Panc1 (cell line): ENCODE measurements around the gene PTPA. TPM values are rescaled to one million over a fixed set of nuclear protein-coding genes. Genes with fewer than 3 reads are reported as not detected.
"Not testable (repeated sequence)": the region's sequence is repeated elsewhere in the genome, so short reads cannot be mapped to it uniquely, and the experiment has no call there.

Experiments used
- ATAC-seq: fragments of 200-7000 bp; cut with Tn5 transposase; 2 replicates; pipeline ENCODE4 v1.9.1; 2020; ENCODE audit warnings: mild to moderate bottlenecking, moderate library complexity
- BruUV-seq: library from RNA; stranded (reverse); fragments of 400-500 nt; replicated peaks from 2 replicates; lab custom pipeline; 2021; lab: Mats Ljungman, UMichigan
- CTCF ChIA-PET: fragments of 300-600 bp; sonication (Branson Sonifier 250); formaldehyde crosslinking; loops from one replicate; lab custom pipeline; 2022; ENCODE audit warnings: antibody characterized with exemption; lab: Charles Lee
- POLR2A ChIA-PET: fragments of 300-600 bp; sonication (Branson Sonifier 250); formaldehyde crosslinking; loops from one replicate; lab custom pipeline; 2022; ENCODE audit warnings: antibody characterized with exemption; lab: Charles Lee
- DNase-seq: peaks from one replicate; pipeline ENCODE4 v3.0.0-alpha.2; 2010; ENCODE audit warnings: low read depth, low spot score
- H3K27ac ChIP-seq: 2 replicates; pipeline ENCODE4 v1.5.1; 2011; ENCODE audit warnings: mild to moderate bottlenecking, low read length, inconsistent platforms
- H3K27me3 ChIP-seq: fragments of 200-500 bp; sonication (Bioruptor generic); 2 replicates; pipeline ENCODE4 v1.6.0; 2014; ENCODE audit warnings: low read length, inconsistent platforms; ENCODE audit not compliant: control insufficient read depth, insufficient read depth
- H3K36me3 ChIP-seq: fragments of 200-500 bp; sonication (Bioruptor generic); 2 replicates; pipeline ENCODE4 v1.5.1; 2014; ENCODE audit warnings: inconsistent platforms, mild to moderate bottlenecking, low read length, moderate library complexity; ENCODE audit not compliant: control insufficient read depth, insufficient read depth
- H3K4me1 ChIP-seq: 2 replicates; pipeline ENCODE4 v1.5.1; 2011; ENCODE audit warnings: inconsistent platforms, mild to moderate bottlenecking, low read length, moderate library complexity; ENCODE audit not compliant: control insufficient read depth, insufficient read depth
- H3K4me3 ChIP-seq, 2 experiments: 2 replicates each; pipeline ENCODE4 v1.5.1; 2011 to 2012; ENCODE audit warnings: low read depth in 2 of 2, low read length in 2 of 2, mild to moderate bottlenecking in 2 of 2, inconsistent platforms in 1 of 2, moderate library complexity in 1 of 2
- H3K9me3 ChIP-seq: fragments of 200-500 bp; sonication (Bioruptor generic); 2 replicates; pipeline ENCODE4 v1.5.1; 2014; ENCODE audit warnings: low read depth, mild to moderate bottlenecking, inconsistent platforms, low read length, moderate library complexity; ENCODE audit not compliant: control insufficient read depth, insufficient read depth
- CTCF ChIP-seq: fragments of 450-650 bp; IDR thresholded peaks from 2 replicates; pipeline ENCODE4 v1.5.1; 2017; ENCODE audit warnings: mild to moderate bottlenecking
- POLR2AphosphoS5 ChIP-seq: IDR thresholded peaks from 2 replicates; pipeline ENCODE4 v1.6.1; 2012; ENCODE audit warnings: mild to moderate bottlenecking, low read depth, low read length, moderate library complexity
- REST ChIP-seq, 2 experiments: IDR thresholded peaks; 2 replicates each; pipeline ENCODE4 v1.6.1; 2011 to 2012; ENCODE audit warnings: low read depth in 2 of 2, control low read depth in 1 of 2, low read length in 1 of 2, mild to moderate bottlenecking in 1 of 2, moderate library complexity in 1 of 2; ENCODE audit not compliant: insufficient read depth in 1 of 2
- SIN3A ChIP-seq: IDR thresholded peaks from 2 replicates; pipeline ENCODE4 v1.6.1; 2012; ENCODE audit warnings: low read depth, mild to moderate bottlenecking, low read length, moderate library complexity, borderline replicate concordance; ENCODE audit not compliant: insufficient read depth
- TCF7L2 ChIP-seq: IDR thresholded peaks from 2 replicates; pipeline ENCODE4 v1.6.1; 2011; ENCODE audit warnings: mild to moderate bottlenecking, low read depth, low read length, inconsistent platforms
- in situ Hi-C: cut with HindIII; loops from 2 replicates; pipeline ENCODE4 v1.10.0; 2016; ENCODE audit warnings: low sequenced_read_pairs, low pct_unique_long_range_greater_than_20kb
- intact Hi-C: fragments of 100-400 bp; cut with micrococcal nuclease; formaldehyde crosslinking; loops from one replicate; pipeline ENCODE4 v1.10.0; 2022; ENCODE audit not compliant: unreplicated experiment
- total RNA-seq: library from RNA; stranded (reverse); gene quantifications from one replicate; pipeline ENCODE4 v1.2.1, GENCODE V29; 2021; ENCODE audit not compliant: unreplicated experiment

The PTPA gene
- total RNA-seq, 1 experiment from 2014 or later, result 114 TPM

- H3K4me1 ChIP-seq, result 0 out of 2 replicates have a peak, but pooled peaks cover 6% of the 10 kb centered on the region
- H3K27me3 ChIP-seq, result no peaks in the 10 kb centered on the region
- ChIA-PET POLR2A (interaction anchor here (0.6 kb wide), 1 partner anchor 63 kb away, joined by 7 read pairs; no protein-coding TSS in a partner anchor), CTCF (no interaction called here)
- in situ Hi-C loops, result no loop called here
- no peak for DNase-seq
- intact Hi-C loops, result no loop called here
- no peaks in the 10 kb centered on the region for H3K36me3 ChIP-seq
- no peak for ATAC-seq
- no peak for TF ChIP-seq REST (IDR thresholded peaks at IDR 0.05; ENCODE audit: insufficient read depth in 1 of 2, low read depth in 2 of 2, low read length in 1 of 2)
- TF ChIP-seq SIN3A, result no peak
- TF ChIP-seq TCF7L2, result no peak
- TF ChIP-seq CTCF, result no peak
- TF ChIP-seq POLR2AphosphoS5, result no peak
- BruUV-seq, result no TSS peak
- H3K9me3 ChIP-seq, result no peaks in the 10 kb centered on the region
- no peak overlapping the region for H3K4me3 ChIP-seq
- no peak overlapping the region for H3K27ac ChIP-seq
These were observed 75.8 kb downstream of the PTPA start for GRCh38 chr9:129187042-129187441.

- in situ Hi-C loops, ATAC-seq, H3K27me3 ChIP-seq, CTCF ChIA-PET, H3K4me3 ChIP-seq, DNase-seq, H3K9me3 ChIP-seq, POLR2A ChIA-PET, intact Hi-C loops, H3K27ac ChIP-seq, H3K36me3 ChIP-seq, H3K4me1 ChIP-seq, BruUV-seq: not testable (repeated sequence)
These were observed 78.8 kb downstream of the PTPA start for GRCh38 chr9:129189971-129190370.

- in situ Hi-C loops (no loop called here), intact Hi-C loops (no loop called here)
- no peaks in the 10 kb centered on the region for H3K9me3 ChIP-seq
- BruUV-seq, result no TSS peak
- TF ChIP-seq POLR2AphosphoS5 (no peak), CTCF (no peak), TCF7L2 (no peak), SIN3A (no peak), REST (IDR thresholded peaks at IDR 0.05; ENCODE audit: insufficient read depth in 1 of 2, low read depth in 2 of 2, low read length in 1 of 2) (no peak)
- no peaks in the 10 kb centered on the region for H3K27me3 ChIP-seq
- H3K4me3 ChIP-seq, result no peak overlapping the region
- ChIA-PET CTCF (no interaction called here), POLR2A (no interaction called here)
- no peak overlapping the region for H3K27ac ChIP-seq
- ATAC-seq (no peak), DNase-seq (no peak)
- no peaks in the 10 kb centered on the region for H3K36me3 ChIP-seq
- no peaks in the 10 kb centered on the region for H3K4me1 ChIP-seq
These were observed 80.0 kb downstream of the PTPA start for GRCh38 chr9:129191234-129191633.
